SK-N-SH (cell line): ENCODE measurements around the gene APPL2. TPM values are rescaled to one million over a fixed set of nuclear protein-coding genes. Genes with fewer than 3 reads are reported as not detected.

Experiments
- CTCF ChIA-PET: fragments of 300-600, 350-600 bp; formaldehyde crosslinking; extraction: SDS; loops from one replicate; lab custom pipeline; 2021; lab: Yijun Ruan, JAX
- POLR2A ChIA-PET: fragments of 350-600 bp; sonication (Branson Sonifier 250); formaldehyde crosslinking; extraction: SDS; loops from one replicate; lab custom pipeline; 2020; ENCODE audit warnings: antibody characterized with exemption, inconsistent platforms; lab: Yijun Ruan, JAX
- DNase-seq: peaks from one replicate; pipeline ENCODE4 v3.0.0; 2012
- H2AFZ ChIP-seq: fragments of 200-600 bp; sonication (generic); 2 replicates; pipeline ENCODE4 v1.8.1; 2016; ENCODE audit warnings: antibody characterized with exemption, mild to moderate bottlenecking, low read depth
- H3F3A ChIP-seq: fragments of 200-600 bp; sonication (generic); replicated peaks from 2 replicates; pipeline ENCODE3; 2016; ENCODE audit warnings: antibody characterized with exemption, mild to moderate bottlenecking; ENCODE audit not compliant: insufficient read depth
- H3K27ac ChIP-seq, 2 experiments: fragments of 200-500 bp in 1 of 2; fragments of 200-600 bp in 1 of 2; sonication (Bioruptor generic) in 1 of 2; sonication (generic), shearing (Covaris generic) in 1 of 2; 2 replicates each; pipeline versions ENCODE4 v1.5.1 to v1.6.1; 2014 to 2016; ENCODE audit warnings: low read depth in 2 of 2, inconsistent platforms in 1 of 2, low read length in 1 of 2, mild to moderate bottlenecking in 1 of 2, mixed read lengths in 1 of 2
- H3K27me3 ChIP-seq: fragments of 200-600 bp; sonication (generic), shearing (Covaris generic); 2 replicates; pipeline ENCODE4 v1.6.1; 2016; ENCODE audit warnings: mixed run types; ENCODE audit not compliant: insufficient read depth
- H3K36me3 ChIP-seq, 2 experiments: fragments of 200-500 bp in 1 of 2; fragments of 200-600 bp in 1 of 2; sonication (Bioruptor generic) in 1 of 2; sonication (generic) in 1 of 2; replicated peaks in 1 of 2; 2 replicates each; pipeline versions ENCODE3 to v1.5.1; 2014 to 2016; ENCODE audit warnings: low read length in 1 of 2, mild to moderate bottlenecking in 1 of 2; ENCODE audit not compliant: insufficient read depth in 2 of 2, control insufficient read depth in 1 of 2
- H3K4me1 ChIP-seq, 2 experiments: fragments of 200-500 bp in 1 of 2; fragments of 200-600 bp in 1 of 2; sonication (Bioruptor generic) in 1 of 2; sonication (generic), shearing (Covaris generic) in 1 of 2; 2 replicates each; pipeline versions ENCODE4 v1.5.1 to v1.6.1; 2014 to 2016; ENCODE audit warnings: low read depth in 1 of 2, low read length in 1 of 2, mixed run types in 1 of 2; ENCODE audit not compliant: insufficient read depth in 2 of 2, control insufficient read depth in 1 of 2
- H3K4me2 ChIP-seq: fragments of 200-600 bp; sonication (generic), shearing (Covaris generic); 2 replicates; pipeline ENCODE4 v1.6.1; 2017; ENCODE audit warnings: mixed run types
- H3K4me3 ChIP-seq, 2 experiments: fragments of 200-500 bp in 1 of 2; fragments of 200-600 bp in 1 of 2; sonication (Bioruptor generic) in 1 of 2; sonication (generic), shearing (Covaris generic) in 1 of 2; 2 replicates each; pipeline versions ENCODE4 v1.5.1 to v1.8.1; 2014 to 2016; ENCODE audit warnings: low read depth in 2 of 2, inconsistent platforms in 1 of 2, low read length in 1 of 2, mild to moderate bottlenecking in 1 of 2, mixed read lengths in 1 of 2, moderate library complexity in 1 of 2
- H3K79me2 ChIP-seq: fragments of 200-600 bp; sonication (generic); 2 replicates; pipeline ENCODE4 v1.8.1; 2017; ENCODE audit warnings: mild to moderate bottlenecking; ENCODE audit not compliant: insufficient read depth
- H3K9ac ChIP-seq: fragments of 200-600 bp; sonication (generic); 2 replicates; pipeline ENCODE4 v1.6.1; 2017; ENCODE audit warnings: mixed run types
- H3K9me2 ChIP-seq: fragments of 200-600 bp; sonication (generic); 2 replicates; pipeline ENCODE4 v1.6.1; 2017; ENCODE audit warnings: mixed run types
- H3K9me3 ChIP-seq: fragments of 200-600 bp; sonication (generic); 2 replicates; pipeline ENCODE4 v1.6.1; 2017; ENCODE audit warnings: mixed run types, mild to moderate bottlenecking, moderate library complexity
- H4K20me1 ChIP-seq: fragments of 200-600 bp; sonication (generic); 2 replicates; pipeline ENCODE4 v1.6.1; 2017; ENCODE audit warnings: mild to moderate bottlenecking, mixed run types; ENCODE audit not compliant: insufficient read depth
- CHD2 ChIP-seq: fragments of 150-350 bp; IDR thresholded peaks from 2 replicates; pipeline ENCODE4 v1.6.1; 2018; ENCODE audit warnings: low read length; ENCODE audit not compliant: partially characterized antibody
- ELF1 ChIP-seq: IDR thresholded peaks from 2 replicates; pipeline ENCODE4 v1.4.0; 2012
- EP300 ChIP-seq, 2 experiments: IDR thresholded peaks; 2 replicates each; pipeline versions ENCODE4 v1.4.0 to v1.6.1; 2012; ENCODE audit warnings: borderline replicate concordance in 1 of 2, low read depth in 1 of 2, low read length in 1 of 2
- EZH2phosphoT487 ChIP-seq: fragments of 200-600 bp; sonication (generic); IDR thresholded peaks from 2 replicates; pipeline ENCODE4 v1.6.1; 2017; ENCODE audit warnings: low read depth, mixed run types, mild to moderate bottlenecking, antibody characterized with exemption, moderate library complexity, borderline replicate concordance
- FOSL2 ChIP-seq: IDR thresholded peaks from 2 replicates; pipeline ENCODE4 v1.4.0; 2012; ENCODE audit warnings: low read depth, mild to moderate bottlenecking, moderate library complexity, borderline replicate concordance
- FOXJ3 ChIP-seq: sonication (generic); formaldehyde crosslinking; IDR thresholded peaks from 2 replicates; pipeline ENCODE4 v1.5.1; 2020; ENCODE audit warnings: mild to moderate bottlenecking, missing genetic modification reagents
- FOXM1 ChIP-seq: IDR thresholded peaks from 2 replicates; pipeline ENCODE4 v1.4.0; 2012; ENCODE audit warnings: low read depth, mild to moderate bottlenecking
- GABPA ChIP-seq: IDR thresholded peaks from 2 replicates; pipeline ENCODE4 v1.4.0; 2012; ENCODE audit warnings: low read depth, mild to moderate bottlenecking
- GATA2 ChIP-seq: sonication (generic); formaldehyde crosslinking; IDR thresholded peaks from 2 replicates; pipeline ENCODE4 v1.5.0; 2020; ENCODE audit warnings: mild to moderate bottlenecking, missing genetic modification reagents
- IRF3 ChIP-seq: fragments of 150-350 bp; IDR thresholded peaks from 2 replicates; pipeline ENCODE4 v1.6.1; 2016; ENCODE audit warnings: mild to moderate bottlenecking, low read depth, low read length
- JUND ChIP-seq: IDR thresholded peaks from 2 replicates; pipeline ENCODE4 v1.4.0; 2012
- MXI1 ChIP-seq: IDR thresholded peaks from 2 replicates; pipeline ENCODE4 v1.6.1; 2012; ENCODE audit warnings: mild to moderate bottlenecking, low read depth, low read length, improper control_type of control experiment
- NRF1 ChIP-seq: IDR thresholded peaks from 2 replicates; pipeline ENCODE4 v1.6.1; 2012; ENCODE audit warnings: low read depth, mild to moderate bottlenecking, low read length
- POLR2AphosphoS5 ChIP-seq: IDR thresholded peaks from 2 replicates; pipeline ENCODE4 v1.6.1; 2012; ENCODE audit warnings: low read depth, low read length
- RCOR1 ChIP-seq: fragments of 150-350 bp; IDR thresholded peaks from 2 replicates; pipeline ENCODE4 v1.6.1; 2017; ENCODE audit warnings: antibody characterized with exemption, low read length
- REST ChIP-seq: IDR thresholded peaks from 2 replicates; pipeline ENCODE4 v1.6.1; 2012; ENCODE audit warnings: mild to moderate bottlenecking, low read depth, low read length, moderate library complexity
- RFX5 ChIP-seq: IDR thresholded peaks from 2 replicates; pipeline ENCODE4 v1.6.1; 2012; ENCODE audit warnings: mild to moderate bottlenecking, improper control_type of control experiment, low read length
- RXRA ChIP-seq: IDR thresholded peaks from 2 replicates; pipeline ENCODE4 v1.4.0; 2012; ENCODE audit warnings: low read depth, mild to moderate bottlenecking, borderline replicate concordance
- SIN3A ChIP-seq: IDR thresholded peaks from 2 replicates; pipeline ENCODE4 v1.6.1; 2012; ENCODE audit warnings: low read depth, mild to moderate bottlenecking, low read length, moderate library complexity, borderline replicate concordance
- TAF1 ChIP-seq: IDR thresholded peaks from 2 replicates; pipeline ENCODE4 v1.6.1; 2012; ENCODE audit warnings: low read depth, mild to moderate bottlenecking, low read length, moderate library complexity, borderline replicate concordance
- USF1 ChIP-seq: IDR thresholded peaks from 2 replicates; pipeline ENCODE4 v1.4.0; 2012; ENCODE audit warnings: low read depth, borderline replicate concordance
- YY1 ChIP-seq: IDR thresholded peaks from 2 replicates; pipeline ENCODE4 v1.4.0; 2012; ENCODE audit warnings: low read depth, mild to moderate bottlenecking
- ZBTB33 ChIP-seq: IDR thresholded peaks from 2 replicates; pipeline ENCODE4 v1.4.0; 2012; ENCODE audit warnings: low read depth, borderline replicate concordance
- WGBS: methylation state at CpG from one replicate; pipeline ENCODE4 v1.1.6; 2017; ENCODE audit warnings: low lambda C conversion rate; 5-methylcytosine and 5-hydroxymethylcytosine counted together
- polyA plus RNA-seq, 3 experiments: library from polyadenylated mRNA; depleted of rRNA; stranded (reverse); fragments of >200 nt; gene quantifications; 2 replicates each; pipeline ENCODE4 v1.2.3, GENCODE V29; 2012

The APPL2 gene
- polyA plus RNA-seq, 1 of the 3 experiments (the other 2 are of a cell fraction), result 59.2 TPM

- TF ChIP-seq RFX5 (no peak), SIN3A (no peak), FOXJ3 (no peak), ELF1 (no peak), CHD2 (no peak)
- ChIA-PET POLR2A (no interaction called here), CTCF (interaction anchor here (0.6 to 3.4 kb wide), 2 partner anchors 31 to 116 kb away, joined by 3 to 13 read pairs; no protein-coding TSS in a partner anchor)
- H3K27me3 ChIP-seq, result no peaks in the 10 kb centered on the region
- no peaks in the 10 kb centered on the region for H3K79me2 ChIP-seq
- no peak for DNase-seq
- no peak overlapping the region for H3K4me3 ChIP-seq
- H3K4me1 ChIP-seq, result peaks cover 8 to 20% of the 10 kb centered on the region in 2 experiments
- no peak overlapping the region for H3K27ac ChIP-seq
- H3K4me2 ChIP-seq, result no peak overlapping the region
- H3F3A ChIP-seq, result peaks cover 11% of the 10 kb centered on the region
- WGBS, result 92% methylated on average over 4 of the region's 4 CpGs
- no peaks in the 10 kb centered on the region for H4K20me1 ChIP-seq
- H3K9me3 ChIP-seq, result no peaks in the 10 kb centered on the region
- H3K9ac ChIP-seq, result no peak overlapping the region
- H2AFZ ChIP-seq, result no peak overlapping the region
- H3K9me2 ChIP-seq, result no peaks in the 10 kb centered on the region
- no peaks in the 10 kb centered on the region for H3K36me3 ChIP-seq
These were observed 31.7 kb upstream of the APPL2 start for GRCh38 chr12:105267711-105268110.

- H3K4me2 ChIP-seq, result no peak overlapping the region
- H3K4me3 ChIP-seq, result no peak overlapping the region
- no peaks in the 10 kb centered on the region for H3F3A ChIP-seq
- peaks cover 0 to 4% of the 10 kb centered on the region in 2 experiments for H3K4me1 ChIP-seq
- TF ChIP-seq EP300 (IDR thresholded peaks at IDR 0.05; ENCODE audit: borderline replicate concordance in 1 of 2, low read depth in 1 of 2, low read length in 1 of 2), result no peak
- TF ChIP-seq CHD2, result no peak
- no peak for TF ChIP-seq EZH2phosphoT487
- no peak for TF ChIP-seq ZBTB33
- no peak for TF ChIP-seq GATA2 (CRISPR knock-in tag)
- TF ChIP-seq REST, result no peak
- TF ChIP-seq POLR2AphosphoS5, result no peak
- no peak for TF ChIP-seq RXRA
- TF ChIP-seq FOXM1, result no peak
- TF ChIP-seq GABPA, result no peak
- no peak for TF ChIP-seq FOSL2
- TF ChIP-seq RCOR1, result no peak
- no peak for TF ChIP-seq JUND
- TF ChIP-seq TAF1, result no peak
- no peak for TF ChIP-seq USF1
- TF ChIP-seq NRF1, result no peak
- TF ChIP-seq RFX5, result no peak
- no peak for TF ChIP-seq YY1
- TF ChIP-seq IRF3, result no peak
- TF ChIP-seq MXI1, result no peak
- no peaks in the 10 kb centered on the region for H3K27me3 ChIP-seq
- no peaks in the 10 kb centered on the region for H3K9me2 ChIP-seq
- H3K27ac ChIP-seq, result no peak overlapping the region
- no peak overlapping the region for H2AFZ ChIP-seq
- POLR2A ChIA-PET, result no interaction called here
- DNase-seq, result no peak
- H3K9me3 ChIP-seq, result no peaks in the 10 kb centered on the region
- H3K36me3 ChIP-seq, result no peaks in the 10 kb centered on the region
- no peak overlapping the region for H3K9ac ChIP-seq
- H4K20me1 ChIP-seq, result no peaks in the 10 kb centered on the region
- CTCF ChIA-PET, result no interaction called here
- 89% methylated on average over 4 of the region's 4 CpGs for WGBS
- no peaks in the 10 kb centered on the region for H3K79me2 ChIP-seq
These were observed 28.8 kb upstream of the APPL2 start for GRCh38 chr12:105264771-105265170.
